CD4-positive, alpha-beta T cell treated with Interleukin-12 subunit alpha and Interleukin-12 subunit beta, for 1 hour (primary cell): Measurements from ENCODE around the gene ARHGAP15.

Experiments used
- DNase-seq: peaks from one replicate; pipeline ENCODE4 v3.0.0-alpha.2; 2020

ARHGAP15 gene

DNA sequence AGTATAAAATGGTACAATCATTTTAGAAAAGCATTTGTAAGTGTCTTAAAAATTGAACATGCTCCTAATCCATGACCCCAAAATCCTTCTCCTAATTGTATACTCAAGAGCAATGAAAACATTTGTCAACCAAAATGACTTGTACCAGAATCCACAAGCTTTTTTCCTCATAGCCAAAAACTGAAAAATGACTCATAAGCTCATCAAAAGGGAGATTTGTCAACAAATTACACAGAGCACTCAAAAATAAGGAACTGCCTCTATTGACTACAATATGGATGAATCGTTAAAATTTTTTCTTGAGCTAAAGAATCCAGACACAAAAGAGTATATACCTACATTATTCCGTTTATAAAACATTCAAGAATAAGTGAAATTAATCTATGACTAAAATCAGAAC is 544.8 kb downstream of the ARHGAP15 start:
- DNase-seq, result no peak

GRCh38 chr2:143675021-143675420 is 545.8 kb downstream of the ARHGAP15 start:
- DNase-seq, result no peak

GRCh38 chr2:143679617-143680016 is 550.4 kb downstream of the ARHGAP15 start:
- no peak for DNase-seq

DNA sequence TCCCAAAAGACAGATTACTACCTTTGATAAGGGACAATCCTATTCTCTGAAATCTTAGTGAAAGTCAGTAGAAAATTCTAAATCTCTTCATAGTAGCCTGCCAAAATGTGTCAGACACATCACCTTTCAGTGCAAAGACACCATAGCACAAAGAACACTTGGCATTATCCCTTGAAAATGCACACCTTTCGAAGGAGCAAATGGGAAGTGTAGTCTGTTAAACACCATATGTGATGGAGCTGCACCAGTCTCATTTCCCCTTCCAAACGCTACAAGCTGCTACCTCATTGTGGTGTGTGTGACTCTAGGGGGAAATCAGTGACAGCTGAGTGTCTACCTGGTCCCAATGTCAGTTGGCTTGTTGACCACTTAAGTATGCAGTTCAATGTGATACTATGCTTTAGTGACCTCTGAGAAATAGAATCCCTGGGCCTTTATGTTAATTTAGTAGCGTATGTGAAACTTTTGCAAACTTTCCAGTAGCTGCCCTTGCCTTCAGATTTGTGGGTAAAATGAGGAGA is 551.7 kb downstream of the ARHGAP15 start:
- DNase-seq, result no peak

DNA sequence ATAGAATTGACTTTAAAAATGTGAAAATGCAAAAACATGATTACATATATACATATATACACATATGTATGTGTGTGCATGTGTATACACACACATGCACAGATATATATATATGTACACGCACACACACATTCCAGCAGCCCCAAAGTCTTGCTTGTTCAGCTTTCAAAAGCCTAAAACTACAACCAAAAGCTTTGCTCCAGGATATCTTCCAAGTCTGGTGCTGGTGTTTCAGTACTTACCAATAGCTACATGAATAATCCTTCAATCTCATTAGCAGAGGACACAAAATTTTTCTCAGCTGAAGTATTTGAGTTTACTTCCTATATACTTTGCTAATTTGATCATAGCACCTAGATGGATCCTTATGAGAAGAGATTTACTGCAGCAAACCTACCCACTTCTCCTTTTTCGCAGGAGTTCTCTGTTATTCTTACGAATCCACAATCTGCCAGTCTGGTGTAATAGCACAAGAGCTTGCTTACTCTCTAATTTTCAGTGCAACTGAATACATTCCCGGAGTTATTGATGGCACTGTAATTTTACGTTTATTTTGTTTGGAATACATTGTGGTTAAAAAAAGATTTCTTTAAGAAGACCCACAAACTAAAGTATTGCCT is 553.3 kb downstream of the ARHGAP15 start:
- no peak for DNase-seq

- no peak for DNase-seq
Measured at GRCh38 chr2:143683977-143684376, 554.8 kb downstream of the ARHGAP15 start.

- no peak for DNase-seq
Measured at GRCh38 chr2:143684551-143685320, 555.5 kb downstream of the ARHGAP15 start.

DNA sequence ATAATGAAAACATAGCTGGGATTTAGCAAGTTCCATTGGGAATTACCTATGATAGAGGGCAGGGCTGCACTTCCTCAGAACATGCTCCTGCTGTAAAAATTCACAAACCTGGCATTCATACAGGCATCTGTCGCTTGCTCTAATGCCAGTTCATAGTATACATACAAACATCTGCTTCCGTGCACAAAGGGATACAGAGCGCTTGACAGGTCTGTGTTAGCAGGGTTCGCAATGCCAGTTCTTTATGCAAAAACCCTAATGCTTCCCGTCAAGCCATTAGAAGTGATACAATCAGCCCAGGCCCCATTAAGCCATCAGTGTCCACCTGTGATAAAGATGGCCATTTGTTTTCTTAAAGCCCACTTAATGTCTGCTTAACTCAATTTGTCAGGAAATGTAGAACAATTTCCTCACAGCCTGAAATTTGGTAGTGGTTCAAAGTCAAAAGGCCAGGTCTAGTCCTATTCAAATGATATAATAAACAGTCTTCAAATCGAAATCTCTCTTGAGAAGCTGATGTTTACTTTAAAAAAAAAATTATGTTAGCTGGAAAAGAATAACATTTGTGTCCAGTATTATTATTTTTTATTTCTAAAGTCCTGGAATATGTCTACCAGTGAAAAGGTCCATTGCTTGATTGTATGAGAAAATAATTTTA is 556.3 kb downstream of the ARHGAP15 start:
- no peak for DNase-seq

DNA sequence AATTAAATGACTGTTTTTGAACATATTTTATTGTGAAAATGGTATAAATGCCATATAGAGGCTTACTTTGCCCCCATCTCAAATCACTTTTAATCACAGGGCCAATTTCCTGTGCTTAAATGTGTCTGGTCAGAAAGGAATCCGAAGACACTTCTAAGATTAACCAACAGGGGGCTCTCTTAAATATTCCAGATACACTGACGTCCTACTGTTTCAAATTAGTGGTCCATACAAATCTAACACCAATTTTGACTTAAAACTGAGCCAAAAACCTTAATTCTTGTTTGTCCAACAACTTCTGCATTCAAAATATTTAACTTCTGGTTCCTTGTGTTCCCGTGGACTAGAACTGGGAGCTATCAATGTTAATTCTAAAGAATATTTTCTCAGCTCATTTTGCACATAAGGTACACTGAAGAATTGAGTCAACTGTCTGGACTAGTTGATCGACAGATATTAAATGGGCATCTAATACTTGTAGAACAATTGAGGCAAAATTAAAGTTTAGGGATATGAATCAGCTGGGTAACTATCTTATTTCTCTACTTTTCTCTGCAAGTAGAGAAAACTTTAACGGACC is 557.5 kb downstream of the ARHGAP15 start:
- peak; percentile 29 for DNase-seq

GRCh38 chr2:143688248-143688647 is 559.0 kb downstream of the ARHGAP15 start:
- DNase-seq, result no peak

- no peak for DNase-seq
Measured at GRCh38 chr2:143688815-143689214, 559.6 kb downstream of the ARHGAP15 start.

DNA sequence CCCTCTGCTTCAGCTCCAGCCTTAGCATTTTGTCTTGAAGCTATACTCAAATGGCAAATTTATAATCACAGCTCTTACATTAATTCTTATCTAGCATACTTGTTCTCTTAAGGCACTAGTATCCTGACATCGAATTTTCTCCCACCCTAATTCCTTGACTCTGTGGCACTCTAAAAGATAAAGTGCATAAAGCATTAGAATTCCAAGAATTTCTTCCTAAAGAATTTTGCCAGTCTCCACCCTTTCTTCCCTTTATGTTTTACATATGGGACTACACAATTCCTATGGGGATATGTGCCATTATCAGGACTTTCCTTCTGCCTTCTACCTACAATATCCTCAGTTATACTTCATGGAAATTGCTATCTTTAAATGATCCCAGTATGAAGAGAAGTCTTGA is 560.3 kb downstream of the ARHGAP15 start:
- DNase-seq, result no peak

GRCh38 chr2:143690235-143690634 is 561.0 kb downstream of the ARHGAP15 start:
- DNase-seq, result no peak

GRCh38 chr2:143691121-143691520 is 561.9 kb downstream of the ARHGAP15 start:
- DNase-seq, result no peak

DNA sequence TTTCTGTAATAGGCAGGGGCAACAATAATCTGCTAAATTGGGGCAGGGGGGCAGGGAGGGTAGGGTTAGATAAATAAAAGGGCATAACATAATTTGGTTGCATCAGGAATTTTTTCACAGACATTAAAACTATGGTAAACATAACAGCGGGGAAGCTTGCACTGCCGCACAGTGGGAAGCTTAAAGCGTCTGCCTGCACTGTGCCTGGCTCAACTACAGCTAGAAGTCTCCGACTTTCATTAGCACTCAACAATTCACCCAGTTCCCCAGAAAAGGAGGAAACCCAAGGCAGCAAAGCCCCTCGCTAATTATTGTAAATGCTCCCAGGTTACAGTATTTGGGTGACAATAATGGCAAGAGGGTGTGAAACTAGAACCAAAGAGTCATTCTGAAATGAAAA is 562.9 kb downstream of the ARHGAP15 start:
- no peak for DNase-seq

DNA sequence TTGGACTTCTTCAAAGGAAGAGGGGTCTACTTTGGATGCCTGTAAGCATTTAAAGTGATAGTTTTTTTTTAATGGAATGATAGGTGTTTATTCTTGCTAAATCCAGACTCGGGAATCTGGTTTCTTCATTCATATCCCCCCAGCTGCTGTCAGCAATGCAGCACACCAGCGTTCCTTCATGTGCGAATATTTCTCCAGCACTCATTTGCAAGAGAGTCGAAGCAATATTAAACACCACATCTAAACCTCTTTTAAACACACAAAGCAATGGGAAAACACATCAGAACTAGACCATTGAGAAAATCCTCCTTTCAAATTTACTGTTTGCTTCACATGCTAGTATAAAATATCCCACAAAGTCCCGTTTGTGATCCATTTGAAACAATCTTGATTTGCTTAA is 563.7 kb downstream of the ARHGAP15 start:
- DNase-seq, result no peak

- DNase-seq, result no peak
Measured at GRCh38 chr2:143694335-143694734, 565.1 kb downstream of the ARHGAP15 start.

DNA sequence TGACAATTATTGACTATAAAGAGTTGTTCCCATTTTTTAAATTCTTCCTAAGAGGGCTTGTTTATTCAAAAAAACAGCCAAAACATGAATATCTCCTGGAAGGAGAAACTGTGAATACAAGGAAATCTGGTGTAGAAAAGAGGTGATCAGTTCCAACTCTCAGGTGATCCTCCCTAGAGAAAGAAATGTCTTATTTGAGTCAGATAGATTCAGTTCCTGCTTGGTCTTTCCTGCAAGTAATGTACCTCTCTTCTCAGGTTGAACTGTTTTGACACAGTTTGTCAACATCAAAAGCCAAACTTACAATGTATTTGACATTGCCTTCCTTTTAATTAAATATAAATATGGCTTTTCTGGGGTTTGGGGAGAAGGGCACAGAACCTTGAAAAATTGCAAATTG is 567.4 kb downstream of the ARHGAP15 start:
- no peak for DNase-seq

DNA sequence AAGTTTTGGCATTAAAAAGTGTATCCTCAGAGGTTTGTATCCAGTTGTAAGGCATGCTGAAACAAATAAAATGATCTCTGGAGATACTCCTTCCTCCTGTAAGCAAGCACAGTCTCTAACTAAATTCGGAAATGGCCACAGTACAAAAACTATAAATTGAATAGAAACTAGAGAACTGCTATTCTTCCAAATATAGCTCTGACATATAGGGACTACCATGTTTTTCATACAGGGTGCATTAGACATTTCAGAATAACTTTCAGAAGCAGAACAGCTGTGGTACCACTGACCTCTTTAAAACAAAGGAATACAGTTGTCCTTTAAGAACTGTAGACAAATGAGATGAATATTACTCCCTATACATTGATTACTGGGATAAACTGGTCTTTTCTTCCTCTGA is 568.5 kb downstream of the ARHGAP15 start:
- no peak for DNase-seq

- DNase-seq, result no peak
Measured at GRCh38 chr2:143698352-143698751, 569.1 kb downstream of the ARHGAP15 start.

DNA sequence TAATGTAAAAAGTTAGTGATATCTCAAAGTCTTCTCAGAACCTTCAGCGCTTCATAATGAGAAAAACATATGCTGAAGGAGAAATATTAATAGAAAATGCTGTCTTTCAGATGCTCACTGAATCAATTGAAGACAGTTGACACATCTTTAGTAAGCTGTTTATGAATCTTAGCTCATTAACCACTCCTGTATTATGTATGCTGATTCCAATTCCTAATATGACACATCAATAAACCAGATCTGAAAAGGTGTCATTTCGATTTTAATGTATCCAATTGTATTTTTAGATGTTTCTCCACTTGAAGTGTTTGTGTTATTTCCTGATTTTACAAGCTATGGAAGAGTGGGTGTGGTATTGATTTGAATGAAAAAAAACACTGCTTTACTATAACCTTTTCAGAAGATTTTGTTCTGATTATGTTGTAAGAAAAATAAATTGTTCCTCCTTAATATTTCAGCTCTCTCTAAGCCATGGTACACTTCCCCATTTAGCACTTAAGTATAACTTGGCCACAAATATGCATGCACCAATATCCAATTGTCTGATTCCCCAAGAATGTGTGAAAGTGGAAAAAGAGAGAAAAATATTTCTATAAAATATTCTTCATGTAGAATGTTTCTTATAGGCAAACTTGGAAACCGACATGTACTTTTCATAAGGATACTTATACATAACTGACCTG is 569.8 kb downstream of the ARHGAP15 start:
- no peak for DNase-seq

DNA sequence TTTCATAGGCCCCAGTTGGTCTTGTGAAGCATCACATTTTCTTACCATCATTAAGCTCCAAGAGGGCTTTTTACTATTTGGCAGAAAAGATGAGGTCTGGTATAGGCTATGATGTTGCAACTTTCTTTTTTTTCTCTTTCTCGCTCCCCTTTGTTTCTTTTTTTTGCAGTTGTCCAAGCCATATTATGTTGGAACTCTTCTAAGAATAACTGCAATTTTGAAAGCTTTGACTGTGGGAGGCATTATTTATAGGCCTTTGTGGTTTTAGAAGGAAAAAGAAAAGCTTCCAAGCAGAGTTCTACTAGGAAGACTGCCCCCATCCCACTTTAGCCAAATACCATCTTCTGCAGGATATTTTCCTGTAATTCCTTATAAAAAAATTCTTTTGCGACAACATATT is 571.6 kb downstream of the ARHGAP15 start:
- DNase-seq, result no peak

GRCh38 chr2:143701785-143702184 is 572.6 kb downstream of the ARHGAP15 start:
- DNase-seq, result no peak
